Neutrophil (primary cell): Measurements from ENCODE around the gene MEGF6.

ENCODE experiments used
- H3K27ac ChIP-seq: fragments of 200-600 bp; sonication (generic); 2 replicates; pipeline ENCODE4 v1.5.1; 2016; ENCODE audit warnings: mild to moderate bottlenecking, moderate library complexity
- H3K27me3 ChIP-seq: fragments of 200-600 bp; sonication (generic); 2 replicates; pipeline ENCODE4 v1.6.0; 2016; ENCODE audit warnings: mild to moderate bottlenecking
- H3K36me3 ChIP-seq: fragments of 200-600 bp; sonication (generic); 2 replicates; pipeline ENCODE4 v1.5.1; 2017
- H3K4me1 ChIP-seq, 2 experiments: fragments of 200-600 bp in 1 of 2; sonication (generic) in 1 of 2; 1 replicate in 1 of 2; 2 replicates in 1 of 2; pipeline versions ENCODE4 v1.5.1 to v1.6.1; 2013 to 2016; ENCODE audit warnings: low read depth in 1 of 2, low read length in 1 of 2, mild to moderate bottlenecking in 1 of 2, moderate library complexity in 1 of 2; ENCODE audit not compliant: control insufficient read depth in 1 of 2, insufficient read depth in 1 of 2
- H3K4me3 ChIP-seq, 2 experiments: fragments of 200-600 bp in 1 of 2; sonication (generic) in 1 of 2; 1 replicate in 1 of 2; 2 replicates in 1 of 2; pipeline ENCODE4 v1.5.1; 2013 to 2016; ENCODE audit warnings: low read depth in 1 of 2, low read length in 1 of 2, mild to moderate bottlenecking in 1 of 2, moderate library complexity in 1 of 2
- H3K9me3 ChIP-seq: fragments of 200-600 bp; sonication (generic); 2 replicates; pipeline ENCODE4 v1.5.1; 2016
- CTCF ChIP-seq: fragments of 200-600 bp; sonication (generic); IDR thresholded peaks from 2 replicates; pipeline ENCODE4 v1.5.1; 2016; ENCODE audit warnings: antibody characterized with exemption

Gene MEGF6

GRCh38 chr1:3473381-3473844 lies 137.9 kb downstream of the MEGF6 start:
- no peak overlapping the region for H3K27ac ChIP-seq
- no peaks in the 10 kb centered on the region for H3K4me1 ChIP-seq
- no peak for TF ChIP-seq CTCF
- no peaks in the 10 kb centered on the region for H3K36me3 ChIP-seq
- H3K27me3 ChIP-seq, result no peaks in the 10 kb centered on the region
- no peaks in the 10 kb centered on the region for H3K9me3 ChIP-seq
- H3K4me3 ChIP-seq, result no peak overlapping the region

GRCh38 chr1:3472906-3473305 lies 138.4 kb downstream of the MEGF6 start:
- Histone ChIP-seq H3K36me3 (no peaks in the 10 kb centered on the region), H3K27ac (no peak overlapping the region), H3K4me3 (no peak overlapping the region), H3K9me3 (no peaks in the 10 kb centered on the region), H3K27me3 (no peaks in the 10 kb centered on the region), H3K4me1 (no peaks in the 10 kb centered on the region)
- no peak for TF ChIP-seq CTCF

GRCh38 chr1:3472088-3472850 lies 139.0 kb downstream of the MEGF6 start:
- Histone ChIP-seq H3K27ac (no peak overlapping the region), H3K27me3 (no peaks in the 10 kb centered on the region), H3K9me3 (no peaks in the 10 kb centered on the region), H3K4me3 (no peak overlapping the region), H3K36me3 (no peaks in the 10 kb centered on the region), H3K4me1 (no peaks in the 10 kb centered on the region)
- no peak for TF ChIP-seq CTCF

- Histone ChIP-seq H3K36me3 (no peaks in the 10 kb centered on the region), H3K27me3 (no peaks in the 10 kb centered on the region), H3K9me3 (no peaks in the 10 kb centered on the region), H3K4me3 (no peak overlapping the region), H3K4me1 (no peaks in the 10 kb centered on the region), H3K27ac (no peak overlapping the region)
- no peak for TF ChIP-seq CTCF
These were observed 139.8 kb downstream of the MEGF6 start for GRCh38 chr1:3471356-3472087.

GRCh38 chr1:3470650-3471355 lies 140.5 kb downstream of the MEGF6 start:
- H3K36me3 ChIP-seq, result no peaks in the 10 kb centered on the region
- no peaks in the 10 kb centered on the region for H3K27me3 ChIP-seq

More at GRCh38 chr1:3470650-3471355, 140.5 kb downstream of the MEGF6 start:
- no peaks in the 10 kb centered on the region for H3K9me3 ChIP-seq
- no peaks in the 10 kb centered on the region for H3K4me1 ChIP-seq
- no peak for TF ChIP-seq CTCF
- H3K4me3 ChIP-seq, result no peak overlapping the region
- H3K27ac ChIP-seq, result no peak overlapping the region
